Central memory CD8-positive, alpha-beta T cell (primary cell): Measurements from ENCODE around the gene DIP2C.
A peak's percentile ranks its signal among the peaks of the same experiment; 100 is the strongest.

Experiments
- ATAC-seq: fragments of 150-1000 bp; cut with Tn5 transposase; replicated peaks from 2 replicates; pipeline ENCODE4 v1.10.0; 2022; ENCODE audit warnings: mild to moderate bottlenecking, moderate FRiP score, moderate number of reproducible peaks; ENCODE audit not compliant: poor library complexity, severe bottlenecking; ENCODE audit errors: extremely low read depth
- DNase-seq, 2 donors: peaks; one replicate each; pipeline ENCODE4 v3.0.0; 2021; ENCODE audit warnings: low spot score in 2 of 2
- H3K27ac Mint-ChIP-seq: one replicate; pipeline ENCODE4 v1.8.0; 2022; ENCODE audit warnings: low read depth, mild to moderate bottlenecking, moderate library complexity, mixed read lengths
- H3K27me3 Mint-ChIP-seq: one replicate; pipeline ENCODE4 v1.8.0; 2022; ENCODE audit warnings: mixed read lengths
- H3K36me3 Mint-ChIP-seq: one replicate; pipeline ENCODE4 v1.8.0; 2022; ENCODE audit warnings: mild to moderate bottlenecking, moderate library complexity, mixed read lengths; ENCODE audit not compliant: insufficient read depth
- H3K4me1 Mint-ChIP-seq: one replicate; pipeline ENCODE4 v1.8.0; 2022; ENCODE audit warnings: mixed read lengths
- H3K4me3 Mint-ChIP-seq: one replicate; pipeline ENCODE4 v1.8.0; 2022; ENCODE audit warnings: mild to moderate bottlenecking, moderate library complexity, mixed read lengths
- H3K9me3 Mint-ChIP-seq: one replicate; pipeline ENCODE4 v1.8.0; 2022; ENCODE audit warnings: mixed read lengths

Gene DIP2C

DNA sequence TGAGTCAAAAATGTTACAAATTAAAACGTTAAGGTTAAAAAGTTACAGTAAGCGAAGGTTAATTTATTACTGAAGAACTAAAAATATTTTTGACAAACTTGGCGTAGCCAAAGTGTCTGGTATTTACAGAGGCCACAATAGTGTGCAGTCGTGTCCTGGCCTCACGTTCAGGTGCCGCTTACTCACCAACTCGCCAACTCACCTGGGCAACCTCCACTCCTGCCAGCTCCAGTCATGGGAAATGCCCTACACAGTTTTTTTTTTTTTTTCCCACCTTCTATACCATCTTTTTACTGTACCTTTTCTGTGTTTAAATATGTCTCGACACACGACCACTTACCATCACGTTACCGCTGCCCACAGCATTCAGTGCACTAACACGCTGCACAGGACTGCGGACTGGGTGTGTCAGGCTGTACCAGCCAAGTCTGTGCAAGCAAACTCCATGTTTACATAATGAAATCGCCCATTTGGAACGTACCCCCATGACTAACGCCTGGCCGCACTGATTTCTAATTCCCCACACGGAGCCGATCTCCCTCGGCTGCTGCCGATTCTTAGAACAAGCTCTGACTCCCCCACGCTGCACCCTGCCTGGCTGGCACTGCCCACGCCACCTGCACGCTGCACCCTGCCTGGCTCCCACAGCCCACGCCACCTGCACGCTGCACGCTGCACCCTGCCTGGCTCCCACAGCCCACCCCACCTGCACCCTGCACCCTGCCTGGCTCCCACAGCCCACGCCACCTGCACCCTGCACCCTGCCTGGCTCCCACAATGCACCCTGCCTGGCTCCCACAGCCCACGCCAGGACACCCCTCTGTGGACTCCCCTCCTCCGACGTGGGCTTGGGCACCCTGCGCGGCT is 351.1 kb downstream of the DIP2C start:
- no peak for DNase-seq
- no peaks in the 10 kb centered on the region for H3K9me3 Mint-ChIP-seq
- no peak overlapping the region for H3K27ac Mint-ChIP-seq
- H3K4me3 Mint-ChIP-seq, result no peak overlapping the region
- H3K27me3 Mint-ChIP-seq, result no peaks in the 10 kb centered on the region
- no peak for ATAC-seq
- H3K4me1 Mint-ChIP-seq, result peaks cover 16% of the 10 kb centered on the region
- H3K36me3 Mint-ChIP-seq, result peaks cover 9% of the 10 kb centered on the region

DNA sequence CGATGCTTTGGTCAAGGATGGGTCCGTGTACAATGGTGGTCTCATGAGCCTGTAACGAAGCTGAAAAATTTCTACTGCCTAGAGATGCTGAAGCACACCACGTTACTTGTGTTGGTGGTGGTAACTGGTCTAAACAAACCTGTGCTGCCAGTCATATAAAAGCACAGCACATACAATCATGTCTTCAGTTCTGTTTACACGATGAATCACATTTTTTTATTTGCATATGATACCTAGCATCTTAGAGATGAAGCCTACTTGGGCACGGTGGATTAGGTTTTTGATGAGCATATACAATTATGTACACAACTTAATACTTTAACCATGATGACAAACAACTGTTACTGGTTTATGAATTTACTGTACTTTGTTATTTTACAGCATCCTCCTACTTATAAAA is 353.2 kb downstream of the DIP2C start:
- H3K4me3 Mint-ChIP-seq, result no peak overlapping the region
- H3K27ac Mint-ChIP-seq, result peak overlapping the region; percentile 1
- H3K4me1 Mint-ChIP-seq, result peaks cover 34% of the 10 kb centered on the region
- DNase-seq (no peak), ATAC-seq (no peak)
- peaks cover 13% of the 10 kb centered on the region for H3K36me3 Mint-ChIP-seq
- no peaks in the 10 kb centered on the region for H3K27me3 Mint-ChIP-seq
- H3K9me3 Mint-ChIP-seq, result no peaks in the 10 kb centered on the region

DNA sequence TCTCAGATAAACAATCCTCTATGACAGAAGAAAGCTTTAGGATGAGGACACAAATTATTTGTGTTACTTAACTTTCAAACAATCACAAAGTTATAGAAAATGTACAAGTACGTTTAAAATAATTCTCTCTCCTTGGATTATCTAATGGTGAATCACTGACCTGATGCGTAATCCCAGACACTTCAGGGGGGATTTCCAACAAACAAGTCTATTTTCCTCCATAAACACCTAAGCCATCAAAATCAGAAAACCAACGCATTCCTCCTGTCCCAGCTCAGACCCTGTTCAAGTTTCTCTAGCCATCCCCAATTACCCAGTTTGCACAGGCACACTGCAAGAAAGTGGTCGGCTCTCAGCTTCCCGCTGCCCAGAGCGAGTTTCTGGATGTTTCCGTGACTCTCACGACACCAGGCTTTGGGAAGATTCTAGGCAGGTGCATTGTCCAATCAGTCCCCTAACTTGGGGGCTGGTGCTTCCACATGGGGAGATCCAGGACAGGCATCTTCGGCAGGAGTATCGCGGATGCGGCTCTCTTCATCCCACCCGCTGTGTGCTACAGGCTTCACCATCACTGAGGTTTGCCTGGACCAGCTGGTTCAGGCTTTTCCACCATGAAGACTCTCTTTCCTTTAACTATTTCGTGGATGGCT is 354.2 kb downstream of the DIP2C start:
- no peaks in the 10 kb centered on the region for H3K27me3 Mint-ChIP-seq
- no peaks in the 10 kb centered on the region for H3K9me3 Mint-ChIP-seq

DNA sequence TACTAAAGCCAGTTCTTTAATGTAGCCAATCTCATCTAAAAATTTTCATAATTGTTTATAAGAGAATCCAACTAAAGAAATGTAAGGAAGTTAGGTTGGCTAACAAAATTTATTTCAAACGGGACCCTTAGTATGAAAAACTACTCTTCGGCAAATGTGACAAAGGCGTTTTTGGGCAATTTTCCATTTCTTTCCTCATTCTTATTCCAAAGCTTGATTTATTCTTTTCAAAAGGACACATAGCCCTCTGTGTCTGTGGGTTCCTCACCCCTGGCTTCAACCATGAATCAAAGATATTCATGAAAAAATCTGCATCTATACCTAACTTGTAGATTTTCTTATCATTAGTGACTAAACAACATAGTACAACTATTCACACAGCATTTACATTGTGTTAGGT is 358.3 kb downstream of the DIP2C start:
- DNase-seq (no peak), ATAC-seq (no peak)
- peaks cover 13% of the 10 kb centered on the region for H3K36me3 Mint-ChIP-seq
- H3K27ac Mint-ChIP-seq, result no peak overlapping the region
- no peaks in the 10 kb centered on the region for H3K9me3 Mint-ChIP-seq
- H3K4me3 Mint-ChIP-seq, result no peak overlapping the region
- H3K27me3 Mint-ChIP-seq, result no peaks in the 10 kb centered on the region
- peaks cover 37% of the 10 kb centered on the region for H3K4me1 Mint-ChIP-seq

More for the DNA sequence above, 354.2 kb downstream of the DIP2C start:
- ATAC-seq, result no peak
- DNase-seq, result no peak
- no peak overlapping the region for H3K27ac Mint-ChIP-seq
- peaks cover 13% of the 10 kb centered on the region for H3K36me3 Mint-ChIP-seq
- H3K4me3 Mint-ChIP-seq, result no peak overlapping the region
- H3K4me1 Mint-ChIP-seq, result peaks cover 36% of the 10 kb centered on the region

DNA sequence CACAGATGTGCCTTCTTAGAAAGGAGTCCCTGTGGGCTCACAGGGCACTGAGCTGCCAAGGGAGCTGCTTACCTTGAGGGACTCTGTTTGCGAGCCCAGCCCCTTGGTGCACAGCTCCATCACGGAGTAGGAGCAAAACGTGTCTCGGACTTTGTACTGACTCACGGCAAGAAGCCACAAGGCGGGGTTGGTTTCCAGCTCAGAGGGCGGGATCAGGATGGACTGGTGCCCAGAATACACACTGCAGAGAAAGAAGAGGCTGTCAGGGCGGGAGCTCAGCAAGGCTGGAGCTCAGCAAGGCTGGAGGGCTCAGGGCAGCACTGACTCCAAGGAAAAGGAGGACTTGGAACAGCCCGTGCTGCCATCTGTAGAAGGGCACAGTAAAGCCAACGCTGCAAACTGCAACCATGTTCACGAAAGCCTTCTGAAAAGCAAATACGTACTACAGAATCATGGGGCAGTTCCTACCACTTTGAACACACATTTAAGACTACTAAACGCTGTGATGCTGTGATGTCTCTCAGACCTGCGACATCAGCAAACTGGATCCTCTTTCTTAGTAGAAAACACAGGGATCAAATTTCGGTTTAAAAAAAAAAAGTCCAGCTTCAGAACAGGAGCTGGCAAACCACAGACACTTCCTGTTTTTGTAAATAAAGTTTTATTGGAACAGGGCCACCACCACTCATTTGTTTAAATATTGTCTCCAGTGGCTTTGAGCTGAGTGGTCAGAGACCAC is 359.9 kb downstream of the DIP2C start:
- Mint-ChIP-seq H3K4me3 (peak overlapping the region; percentile 75), H3K36me3 (peaks cover 15% of the 10 kb centered on the region), H3K27me3 (no peaks in the 10 kb centered on the region), H3K4me1 (peaks cover 42% of the 10 kb centered on the region), H3K9me3 (no peaks in the 10 kb centered on the region), H3K27ac (peak overlapping the region; percentile 85)
- ATAC-seq, result no peak
- DNase-seq, result no peak

DNA sequence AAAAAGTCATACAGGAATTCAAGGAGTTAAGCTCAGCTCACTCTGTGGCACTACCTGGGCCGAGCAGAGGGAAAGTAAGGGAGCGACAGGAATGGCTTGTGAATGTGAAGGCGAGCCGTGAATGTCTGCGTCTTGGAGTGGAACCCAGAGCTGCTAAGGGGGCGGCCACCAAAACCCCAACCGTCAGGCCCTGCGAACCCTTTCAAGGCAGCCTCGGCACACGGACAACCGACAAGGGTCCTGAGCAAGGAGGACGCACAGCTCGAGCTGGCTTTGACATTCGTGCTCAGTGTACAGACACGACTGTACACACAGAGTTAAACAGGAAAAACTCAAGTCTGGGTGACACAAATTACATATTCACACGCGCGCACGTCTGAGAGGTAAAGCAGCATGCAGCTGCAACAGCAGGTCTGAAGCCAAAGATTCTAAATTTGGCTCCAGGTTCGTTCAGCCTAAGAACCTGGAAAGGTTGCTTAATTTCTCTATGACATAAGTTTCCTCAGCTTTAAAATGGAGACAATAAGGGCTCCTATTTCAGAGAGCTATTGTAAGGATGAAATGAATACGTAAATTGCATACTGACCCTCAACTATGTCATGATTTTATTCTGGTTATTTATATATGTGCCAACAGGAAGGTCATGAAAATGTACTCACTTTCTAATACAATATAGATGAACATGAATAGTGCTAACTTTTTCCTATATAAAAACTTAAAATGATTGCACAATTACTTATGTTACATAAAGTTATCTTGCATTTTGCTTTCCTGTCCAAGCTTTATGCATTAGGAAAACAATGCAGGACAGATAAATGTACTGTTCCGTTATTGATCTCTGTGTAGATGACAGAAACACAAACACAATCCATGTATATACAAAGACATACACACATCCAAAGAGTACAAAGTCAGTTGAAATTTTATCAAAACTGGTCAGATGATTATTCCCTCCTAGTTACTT is 361.3 kb downstream of the DIP2C start:
- Mint-ChIP-seq H3K27ac (peak overlapping the region; percentile 85), H3K36me3 (peaks cover 12% of the 10 kb centered on the region), H3K27me3 (no peaks in the 10 kb centered on the region), H3K4me3 (peak overlapping the region; percentile 75), H3K9me3 (no peaks in the 10 kb centered on the region), H3K4me1 (peaks cover 42% of the 10 kb centered on the region)
- DNase-seq (no peak), ATAC-seq (no peak)

DNA sequence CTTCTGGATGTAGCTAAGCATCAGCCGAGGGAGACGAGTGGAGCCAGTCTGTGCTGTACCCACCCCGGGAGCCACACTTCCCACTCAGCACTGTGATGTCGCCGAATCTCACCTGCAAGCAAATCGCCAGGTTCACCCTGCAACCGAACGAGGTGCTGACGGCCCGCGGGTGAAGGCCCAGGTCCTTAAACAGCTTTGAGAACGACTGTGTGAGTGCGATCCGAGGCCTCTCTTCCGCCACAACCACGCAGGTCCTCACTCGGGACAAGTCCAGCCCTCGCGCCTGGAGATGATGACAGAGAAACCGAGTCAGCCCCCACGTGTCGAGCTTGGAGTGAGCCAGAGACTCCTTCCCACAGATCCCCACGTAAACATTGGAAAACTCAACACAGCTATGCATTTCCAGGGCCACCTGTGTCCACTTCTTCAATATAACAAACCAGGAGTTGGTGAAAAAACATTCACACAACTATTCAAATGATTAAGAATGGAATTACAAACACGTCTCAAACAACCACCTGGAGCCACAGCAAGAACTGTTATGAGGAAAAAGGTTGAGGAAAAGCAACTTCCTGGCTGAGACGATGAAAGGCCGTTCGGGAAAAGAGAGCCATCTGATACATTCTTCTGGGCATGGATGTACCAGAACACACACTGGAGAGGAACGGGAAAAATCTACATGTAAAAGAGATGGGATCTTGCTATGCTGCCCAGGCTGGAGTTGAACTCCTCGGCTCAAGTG is 362.4 kb downstream of the DIP2C start:
- Mint-ChIP-seq H3K4me3 (no peak overlapping the region), H3K9me3 (no peaks in the 10 kb centered on the region), H3K27ac (no peak overlapping the region), H3K27me3 (no peaks in the 10 kb centered on the region), H3K4me1 (peaks cover 33% of the 10 kb centered on the region), H3K36me3 (peaks cover 12% of the 10 kb centered on the region)
- no peak for ATAC-seq
- DNase-seq, result no peak

DNA sequence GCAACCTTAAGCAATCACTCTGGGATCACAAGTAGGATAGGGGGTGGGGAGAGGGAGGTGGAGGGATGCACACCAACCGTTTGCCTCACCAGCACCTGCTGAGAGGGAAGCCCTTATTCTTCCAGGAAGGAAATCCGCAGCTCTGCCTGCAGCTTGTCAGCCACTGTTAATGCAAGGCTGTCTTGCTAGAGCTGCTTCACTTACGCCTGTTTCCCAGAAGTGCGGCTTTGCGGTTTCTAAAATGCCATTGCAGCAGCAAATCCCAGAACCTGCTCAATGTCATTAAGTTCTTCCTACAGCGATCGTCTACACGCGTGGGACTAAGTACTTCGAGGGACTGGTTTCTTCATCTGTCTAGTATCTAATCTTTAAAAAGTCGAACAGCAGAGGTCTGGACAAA is 363.1 kb downstream of the DIP2C start:
- H3K9me3 Mint-ChIP-seq, result no peaks in the 10 kb centered on the region
- peaks cover 28% of the 10 kb centered on the region for H3K4me1 Mint-ChIP-seq
- H3K27ac Mint-ChIP-seq, result no peak overlapping the region
- no peak for DNase-seq
- ATAC-seq, result no peak
- H3K27me3 Mint-ChIP-seq, result no peaks in the 10 kb centered on the region
- H3K4me3 Mint-ChIP-seq, result no peak overlapping the region
- peaks cover 9% of the 10 kb centered on the region for H3K36me3 Mint-ChIP-seq

DNA sequence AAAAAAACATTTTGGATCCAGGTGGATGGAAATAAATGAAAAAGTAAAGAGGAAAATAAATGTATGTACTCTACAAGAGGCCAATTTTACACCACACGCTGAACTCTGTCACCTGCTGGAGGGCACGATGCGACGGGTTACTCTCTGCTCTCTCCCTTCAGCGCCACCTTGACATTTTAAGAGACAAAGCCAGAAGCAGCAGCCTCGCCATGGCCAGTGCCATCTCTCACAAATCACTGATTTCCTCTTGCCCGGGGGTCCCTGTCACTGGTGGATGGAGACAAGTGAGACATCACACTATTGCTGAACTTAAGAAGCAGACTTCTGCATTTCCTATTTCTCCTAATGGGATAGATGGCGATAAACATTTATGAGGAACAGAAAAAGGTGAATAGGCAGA is 364.2 kb downstream of the DIP2C start:
- Mint-ChIP-seq H3K4me1 (peaks cover 31% of the 10 kb centered on the region), H3K9me3 (no peaks in the 10 kb centered on the region), H3K27ac (peak overlapping the region; percentile 72), H3K27me3 (no peaks in the 10 kb centered on the region), H3K4me3 (no peak overlapping the region), H3K36me3 (peaks cover 8% of the 10 kb centered on the region)
- ATAC-seq (no peak), DNase-seq (no peak)

DNA sequence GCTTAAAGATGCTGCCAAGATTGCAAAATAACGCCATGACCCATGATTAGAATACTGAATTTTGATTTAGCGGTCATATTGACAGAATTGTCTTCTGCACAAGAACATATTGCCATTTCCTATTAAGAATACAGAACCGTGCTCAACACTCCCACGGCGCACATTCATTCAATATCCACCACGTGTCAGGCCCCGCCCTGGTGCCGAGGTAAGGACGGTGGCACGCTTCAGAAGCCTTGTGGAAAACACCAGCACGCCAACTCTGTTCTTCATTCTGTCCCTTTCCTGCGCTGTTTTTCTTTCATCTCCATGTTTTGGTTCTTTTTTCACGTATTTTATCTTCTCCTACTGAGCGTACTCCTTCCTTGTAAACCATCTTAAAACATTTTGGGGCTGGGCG is 364.9 kb downstream of the DIP2C start:
- peak; percentile 50 for ATAC-seq
- Mint-ChIP-seq H3K4me1 (peaks cover 26% of the 10 kb centered on the region), H3K9me3 (no peaks in the 10 kb centered on the region), H3K27me3 (no peaks in the 10 kb centered on the region), H3K36me3 (peaks cover 8% of the 10 kb centered on the region), H3K27ac (peak overlapping the region; percentile 72), H3K4me3 (peak overlapping the region; percentile 75)
- DNase-seq, result no peak

DNA sequence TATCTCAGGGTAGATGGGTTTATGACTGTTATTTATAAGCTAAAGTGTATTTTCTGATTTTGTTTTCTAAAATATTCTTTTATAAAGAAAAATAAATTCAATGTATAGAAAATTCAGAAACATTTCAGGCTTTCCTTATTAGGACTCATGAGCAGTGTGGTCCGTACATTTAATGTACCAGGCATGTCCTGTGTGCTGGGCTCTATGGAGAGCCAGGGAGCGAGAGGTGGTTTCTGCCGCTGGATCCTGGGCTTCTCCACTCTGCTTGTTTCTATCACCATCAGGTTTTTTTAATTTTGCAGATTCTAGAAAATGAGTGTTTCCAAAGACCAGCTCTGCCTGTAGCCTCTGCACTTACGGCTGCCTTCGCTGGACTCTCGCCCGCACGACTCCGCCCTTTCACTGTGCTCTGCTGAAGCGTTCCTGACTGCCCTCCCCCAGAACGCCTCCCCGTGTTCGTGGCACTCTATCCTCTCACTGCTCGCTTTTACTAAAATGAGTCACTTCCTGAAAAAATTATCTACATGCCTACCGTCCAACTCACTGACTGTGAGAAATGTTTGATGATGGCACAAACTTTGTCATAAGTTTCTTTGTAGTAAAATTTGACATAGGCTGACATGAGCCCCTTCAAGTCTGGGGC is 365.7 kb downstream of the DIP2C start:
- DNase-seq, result peak in 1 of 2 donors; percentile 42
- ATAC-seq, result peak; percentile 98
- Mint-ChIP-seq H3K4me3 (peak overlapping the region; percentile 75), H3K27me3 (no peaks in the 10 kb centered on the region), H3K4me1 (peaks cover 21% of the 10 kb centered on the region), H3K27ac (peak overlapping the region; percentile 72), H3K9me3 (no peaks in the 10 kb centered on the region), H3K36me3 (peaks cover 6% of the 10 kb centered on the region)
